ENCODE results near the gene F11.
"Not testable (repeated sequence)": the region's sequence is repeated elsewhere in the genome, so short reads cannot be mapped to it uniquely, and the experiment has no call there.

Gene F11

DNA sequence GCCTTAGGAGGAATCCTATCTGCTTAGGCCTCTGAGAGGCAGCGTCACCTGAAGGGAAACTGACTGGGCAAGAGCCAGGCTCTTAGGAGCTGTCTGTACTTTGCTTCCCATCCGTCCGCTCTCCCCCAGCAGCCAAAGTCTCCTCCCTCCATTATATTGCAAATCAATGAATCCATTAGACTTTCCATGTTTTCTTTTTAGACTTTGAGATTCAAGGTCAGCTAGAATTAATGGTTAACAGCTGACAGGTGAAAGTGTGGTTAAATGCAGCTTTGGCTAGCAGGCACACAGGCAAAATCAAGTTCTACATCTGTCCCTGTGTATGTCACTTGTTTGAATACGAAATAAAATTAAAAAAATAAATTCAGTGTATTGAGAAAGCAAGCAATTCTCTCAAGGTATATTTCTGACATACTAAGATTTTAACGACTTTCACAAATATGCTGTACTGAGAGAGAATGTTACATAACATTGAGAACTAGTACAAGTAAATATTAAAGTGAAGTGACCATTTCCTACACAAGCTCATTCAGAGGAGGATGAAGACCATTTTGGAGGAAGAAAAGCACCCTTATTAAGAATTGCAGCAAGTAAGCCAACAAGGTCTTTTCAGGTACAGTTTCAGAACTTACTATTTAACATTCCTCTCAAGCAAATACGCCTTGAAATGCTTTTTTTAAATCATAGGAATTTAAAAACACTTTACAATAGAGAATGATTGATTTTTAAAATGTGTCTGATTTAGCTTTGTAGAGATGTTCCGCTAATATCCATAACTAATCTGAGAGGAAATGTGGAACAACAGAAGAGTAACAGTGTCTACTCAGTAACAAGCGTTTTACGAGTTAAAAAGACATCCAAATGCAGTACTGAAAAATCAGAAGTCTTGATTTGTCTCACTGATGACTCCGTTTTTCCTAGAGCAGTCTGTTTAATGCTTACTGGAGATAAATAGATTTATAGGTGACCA lies at the start of gene F11:
TSS of gene F11 (plus strand) at position 507 of the 970 bp plus-strand sequence. CDS start 948 bp downstream, outside the sequence.
- DNase-seq (ENCODE audit: low read depth) = no peak

DNA sequence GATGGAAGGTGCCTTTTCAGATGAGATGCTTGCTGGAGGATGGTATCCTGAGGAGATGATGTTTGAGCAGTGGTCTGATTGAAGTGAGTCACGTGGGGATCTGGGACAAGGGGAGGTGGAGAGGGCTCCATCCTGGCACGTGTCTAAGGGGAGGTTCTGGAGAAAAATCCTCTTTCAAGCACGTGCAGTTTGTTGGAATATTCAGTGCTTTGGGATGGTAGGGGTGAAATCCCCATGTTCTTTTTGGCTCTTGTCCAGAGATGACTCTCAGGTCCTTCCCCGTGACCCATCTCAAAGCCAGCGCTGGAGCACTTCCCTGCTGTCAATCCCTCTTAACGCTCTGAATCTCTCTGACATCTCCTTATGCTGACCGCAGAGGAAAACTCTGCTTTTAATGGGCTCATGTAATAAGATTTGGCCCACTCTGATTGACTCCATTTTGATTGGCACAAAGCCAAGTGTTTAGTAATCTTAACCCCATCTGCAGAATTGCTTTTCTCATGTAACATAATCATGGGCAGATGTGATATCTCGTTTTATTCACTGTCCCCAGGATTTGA lies 49.4 kb upstream of the F11 start:
- DNase-seq (ENCODE audit: low read depth) = peak; percentile 23

DNA sequence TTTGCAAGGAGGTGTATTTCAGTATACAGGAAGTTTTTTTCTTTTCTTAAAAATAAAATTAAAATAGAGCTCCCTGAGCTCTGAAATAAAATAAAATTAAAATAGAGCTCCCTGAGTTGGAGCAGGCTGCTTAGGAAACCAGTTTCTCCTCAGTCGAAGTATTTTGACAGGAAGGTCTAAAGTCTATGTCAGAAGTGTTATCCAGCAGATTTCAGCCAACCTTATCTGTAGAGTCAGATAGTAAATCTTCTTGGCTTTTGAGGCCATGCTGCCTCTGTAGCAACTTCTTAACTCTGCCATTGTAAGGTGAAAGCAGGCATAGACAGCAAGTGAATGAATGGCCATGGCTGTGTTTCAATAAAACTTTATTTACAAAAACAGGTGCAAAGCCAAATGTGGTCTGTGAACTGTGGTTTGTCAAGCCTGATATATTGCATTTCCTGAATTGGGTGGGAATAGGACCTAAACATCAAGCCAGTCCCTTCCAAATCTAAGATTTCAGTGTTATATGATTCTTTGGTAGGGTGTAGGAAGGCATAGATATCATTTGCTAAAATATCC lies 48.2 kb upstream of the F11 start:
- no peak for DNase-seq (ENCODE audit: low read depth)

DNA sequence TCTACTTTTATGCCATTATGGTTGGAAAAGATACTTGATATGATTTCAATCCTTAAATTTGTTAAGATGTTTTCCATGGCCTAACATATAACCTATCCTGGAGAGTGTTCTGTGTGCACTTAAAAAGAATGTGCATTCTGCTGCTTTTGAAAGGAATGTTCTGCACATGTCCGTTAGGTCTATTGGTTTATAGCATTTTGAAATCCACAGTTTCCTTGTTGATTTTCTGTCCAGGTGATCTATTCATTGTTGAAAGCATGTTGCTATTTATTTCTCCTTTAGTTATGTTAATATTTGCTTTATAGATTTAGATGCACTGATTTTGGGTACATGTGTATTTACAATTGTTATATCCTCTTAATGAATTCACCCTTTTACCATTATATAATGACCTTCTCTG lies 44.4 kb upstream of the F11 start:
- DNase-seq (ENCODE audit: low read depth) = no peak

DNA sequence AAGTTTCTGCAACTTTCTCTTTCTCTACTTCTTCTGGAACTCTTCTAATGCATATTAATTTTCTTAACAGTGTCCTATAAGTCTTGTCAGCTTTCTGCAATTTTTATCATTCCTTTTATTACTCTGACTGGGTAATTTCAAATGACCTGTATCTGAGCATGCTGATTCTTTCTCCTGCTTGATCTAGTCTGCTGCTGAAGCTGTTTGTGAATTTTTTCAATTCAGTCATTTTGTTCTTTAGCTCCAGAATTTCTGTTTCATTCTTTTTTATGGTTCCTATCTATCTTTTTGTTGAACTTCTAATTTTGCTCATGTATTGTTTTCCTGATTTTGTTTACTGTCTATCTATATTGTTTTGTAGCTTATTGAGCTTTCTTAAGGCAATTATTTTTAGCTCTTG lies 40.1 kb upstream of the F11 start:
- no peak for DNase-seq (ENCODE audit: low read depth)

DNA sequence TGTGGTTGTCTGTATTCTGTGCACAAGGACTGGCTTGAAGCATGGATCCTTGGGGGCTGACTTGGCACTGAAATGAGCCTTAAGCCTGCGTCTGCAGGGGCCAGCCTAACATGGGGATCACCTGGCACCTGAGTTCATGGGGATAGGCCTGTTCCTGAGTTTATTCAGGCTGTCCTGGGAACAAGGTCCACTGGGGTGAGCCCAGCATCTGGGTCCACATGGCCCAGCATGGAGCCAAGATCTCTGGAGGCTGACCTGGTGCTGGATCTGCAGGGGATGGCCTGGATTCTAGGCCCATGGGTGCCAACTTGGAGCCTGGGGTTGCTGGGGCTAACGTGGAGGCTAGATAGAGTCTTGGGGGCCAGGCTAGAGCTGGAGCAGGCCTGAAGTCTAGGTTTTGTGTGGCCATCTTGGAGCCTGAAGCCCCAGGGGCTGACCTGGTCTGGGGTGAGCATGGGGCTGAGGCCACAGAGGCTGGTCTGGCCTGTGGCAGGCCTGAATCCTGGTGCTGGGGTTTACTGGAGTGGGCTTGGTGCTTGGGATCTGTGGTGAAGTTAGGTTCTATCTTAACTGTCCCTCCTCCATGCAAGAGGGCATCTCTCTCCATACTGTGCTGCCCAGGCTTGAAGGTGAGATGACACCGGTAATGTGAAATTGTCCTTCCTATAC lies 39.3 kb upstream of the F11 start:
- DNase-seq (ENCODE audit: low read depth) = no peak

DNA sequence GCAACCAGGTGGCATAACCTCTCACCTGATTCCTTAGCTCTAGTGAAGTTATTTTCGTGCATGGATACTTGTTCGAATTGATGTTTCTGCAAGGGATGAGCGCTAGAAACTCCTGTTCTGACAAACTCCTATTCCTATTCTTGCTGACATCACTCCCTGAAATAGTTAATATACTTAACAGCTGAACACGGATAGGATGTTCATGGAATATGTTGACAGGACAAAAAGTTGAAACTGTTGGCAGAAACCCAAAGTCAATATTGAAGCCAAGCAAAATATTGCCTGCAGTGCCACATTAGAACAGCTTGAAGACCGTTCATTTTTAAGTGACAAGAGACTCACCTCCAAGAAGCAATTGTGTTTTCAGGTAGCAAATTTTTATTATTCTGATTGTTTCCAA lies 38.8 kb upstream of the F11 start, which contains the start of gene KLKB1:
TSS of gene KLKB1 (plus strand) at position 287 of the 400 bp plus-strand sequence. CDS start 689 bp downstream, outside the sequence.
- DNase-seq (ENCODE audit: low read depth) = no peak

DNA sequence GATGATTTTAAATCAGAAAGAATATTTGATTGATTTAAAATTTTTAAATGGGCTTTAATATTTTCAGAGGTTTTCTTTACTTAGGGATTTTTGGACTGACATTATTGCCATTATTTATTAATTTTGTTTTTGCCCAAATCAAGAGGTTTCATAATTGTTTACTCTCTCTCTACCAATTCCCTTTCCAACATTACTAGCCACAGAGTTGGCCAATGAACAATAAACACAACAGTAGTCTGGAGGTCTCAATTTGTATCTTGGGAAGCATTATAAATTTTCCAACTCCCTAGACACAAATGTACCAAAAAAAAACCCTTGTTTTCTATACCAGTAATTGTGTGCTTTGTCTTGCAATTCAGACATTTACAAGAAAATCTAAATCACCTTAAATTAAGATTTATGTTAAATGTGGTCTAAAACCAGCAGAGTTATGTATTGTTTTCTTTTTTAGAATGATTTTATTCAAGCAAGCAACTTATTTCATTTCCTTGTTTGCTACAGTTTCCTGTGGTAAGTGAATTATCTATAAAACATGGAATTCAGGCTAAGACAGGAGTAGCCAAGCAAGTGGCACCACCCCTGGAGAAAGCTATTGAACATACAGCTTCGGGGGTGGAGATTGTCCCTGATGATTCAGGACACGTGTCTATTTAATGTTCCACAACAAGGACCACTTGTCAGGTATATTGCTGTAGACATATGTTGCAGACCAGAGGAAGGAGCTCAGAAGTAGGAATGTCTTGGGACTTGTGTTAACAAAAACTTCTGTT lies 38.1 kb upstream of the F11 start:
- no peak for DNase-seq (ENCODE audit: low read depth)

DNA sequence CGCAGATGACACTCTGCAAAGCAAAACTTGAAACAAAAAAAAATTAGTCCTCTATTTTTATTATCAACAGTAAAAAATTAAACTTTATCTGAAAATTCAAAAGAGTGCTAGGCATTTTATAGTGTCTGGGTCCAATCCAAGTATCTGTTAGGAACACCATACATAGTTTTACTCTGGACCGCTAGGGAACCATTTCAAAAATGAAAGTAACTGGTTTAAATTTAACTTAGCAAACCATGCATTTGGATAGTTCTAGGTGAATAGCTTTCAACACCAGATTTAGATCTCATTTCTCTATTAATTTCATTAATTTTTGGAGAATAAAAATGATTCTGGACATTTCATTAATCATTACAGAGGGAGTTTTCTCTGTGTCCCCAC lies 37.5 kb upstream of the F11 start:
- no peak for DNase-seq (ENCODE audit: low read depth)

DNA sequence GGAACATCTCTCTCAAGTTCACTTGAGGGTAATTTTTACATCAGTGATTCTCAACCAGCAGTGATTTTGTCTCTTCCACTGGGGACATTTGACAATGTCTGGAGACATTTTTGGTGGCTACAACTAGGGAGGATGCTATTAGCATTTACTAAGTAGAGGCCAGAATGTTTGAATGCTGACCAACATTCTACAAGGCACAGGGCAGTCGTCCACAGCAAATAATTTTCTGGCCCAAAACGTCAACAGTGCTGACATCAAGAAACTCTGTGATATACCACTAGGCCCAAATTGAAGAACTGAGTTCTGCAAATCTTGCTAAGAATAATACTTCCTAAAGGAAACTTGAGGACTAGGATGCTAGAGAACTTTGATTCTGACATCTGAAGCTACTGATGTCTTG lies 31.6 kb upstream of the F11 start:
- DNase-seq (ENCODE audit: low read depth) = no peak

DNA sequence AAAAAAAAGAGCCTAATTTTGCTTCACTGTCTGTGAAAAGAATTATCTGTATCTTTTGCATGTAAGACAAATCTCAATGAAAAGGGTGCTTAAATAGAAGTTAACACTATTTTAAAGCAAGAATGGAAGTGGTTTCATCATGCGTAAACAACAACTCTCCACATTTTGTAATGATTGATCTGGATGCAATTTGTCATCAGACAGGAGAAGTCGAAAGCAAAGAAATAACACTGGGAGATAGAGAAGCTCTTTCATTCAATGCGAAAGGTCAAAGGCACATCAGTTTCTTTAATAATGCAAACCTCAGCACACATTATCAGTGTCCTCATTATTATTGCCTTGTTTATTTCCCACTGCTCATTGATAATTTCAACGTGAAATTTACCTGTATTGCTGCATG lies 29.9 kb upstream of the F11 start:
- no peak for DNase-seq (ENCODE audit: low read depth)

DNA sequence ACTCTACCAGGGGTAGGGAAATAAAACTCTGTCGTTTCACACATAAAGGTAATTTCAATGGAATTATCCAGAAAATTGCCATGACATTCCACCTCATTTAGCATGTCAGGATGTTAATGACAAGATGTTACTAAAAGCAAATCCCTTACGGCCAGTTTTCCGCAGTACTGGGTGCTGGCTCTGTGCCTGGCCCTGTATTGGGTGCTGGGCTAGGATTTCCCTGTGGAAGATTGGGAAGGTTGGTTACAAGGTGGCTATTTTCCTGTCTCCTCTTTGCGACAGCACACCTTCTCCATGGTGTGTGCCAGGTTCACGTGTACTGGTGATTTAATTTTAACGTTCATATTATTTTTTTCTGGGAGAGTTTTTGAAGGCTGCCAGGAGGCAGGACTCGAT lies 25.5 kb upstream of the F11 start:
- DNase-seq (ENCODE audit: low read depth) = no peak

DNA sequence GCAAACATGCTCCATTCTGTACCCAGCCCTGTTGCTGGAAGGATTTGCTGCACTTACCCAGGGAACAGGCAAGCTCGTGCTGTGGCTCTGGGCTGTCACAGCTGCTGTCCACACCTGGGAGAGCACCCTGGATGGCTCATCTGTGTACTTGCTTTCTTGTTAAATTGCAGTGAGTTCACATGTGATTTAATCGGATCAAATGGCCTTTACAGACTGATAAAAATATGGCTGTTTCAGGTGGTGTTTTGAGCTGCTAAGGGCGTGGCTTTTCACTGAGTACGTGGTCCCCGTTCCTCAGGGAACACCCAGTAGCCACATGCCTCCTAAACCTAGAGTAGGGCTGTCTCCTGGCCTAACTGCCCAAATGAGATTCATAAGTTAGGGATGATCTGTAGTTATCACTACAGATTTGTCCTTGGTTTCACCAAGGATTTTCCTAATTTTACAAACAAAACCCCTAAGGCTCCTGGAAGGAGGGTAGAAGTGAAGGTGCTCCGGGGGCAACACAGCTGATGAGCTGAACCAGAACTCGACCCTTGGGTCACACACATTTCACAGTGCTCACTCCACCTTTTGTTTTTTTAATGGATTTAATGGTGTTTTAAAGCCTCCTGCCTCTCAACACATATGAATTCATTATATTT lies 25.0 kb upstream of the F11 start:
- no peak for DNase-seq (ENCODE audit: low read depth)

DNA sequence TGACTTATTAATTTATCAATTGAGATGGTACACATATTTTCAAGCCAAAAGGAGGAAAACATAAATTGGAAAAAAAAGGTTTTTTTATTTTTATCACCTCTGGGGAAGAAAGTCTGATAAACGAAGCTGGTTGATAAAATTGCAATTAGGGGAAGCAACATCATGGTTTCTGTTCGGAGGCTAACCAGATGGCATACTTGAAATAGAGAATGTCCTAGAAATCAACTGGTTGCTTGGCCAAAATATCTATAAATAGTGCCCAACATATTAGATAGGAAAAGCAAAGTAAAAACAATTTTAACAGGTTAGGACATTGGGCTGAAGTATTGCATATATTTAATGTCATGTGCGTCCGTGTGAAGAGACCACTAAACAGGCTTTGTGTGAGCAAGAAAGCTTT lies 24.4 kb upstream of the F11 start:
- DNase-seq (ENCODE audit: low read depth) = no peak

DNA sequence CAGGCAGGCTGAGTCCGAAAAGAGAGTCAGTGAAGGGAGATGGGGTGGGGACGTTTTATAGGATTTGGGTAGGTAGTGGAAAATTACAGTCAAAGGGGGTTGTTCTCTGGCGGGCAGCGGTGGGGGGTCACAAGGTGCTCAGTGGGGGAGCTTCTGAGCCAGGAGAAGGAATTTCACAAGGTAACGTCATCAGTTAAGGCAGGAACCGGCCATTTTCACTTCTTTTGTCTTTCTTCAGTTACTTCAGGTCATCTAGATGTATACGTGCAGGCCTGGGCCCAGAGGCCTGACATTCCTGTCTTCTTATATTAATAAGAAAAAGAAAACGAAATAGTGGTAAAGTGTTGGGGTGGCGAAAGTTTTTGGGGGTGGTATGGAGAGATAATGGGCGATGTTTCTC lies 24.0 kb upstream of the F11 start:
- DNase-seq (ENCODE audit: low read depth) = not testable (repeated sequence)

DNA sequence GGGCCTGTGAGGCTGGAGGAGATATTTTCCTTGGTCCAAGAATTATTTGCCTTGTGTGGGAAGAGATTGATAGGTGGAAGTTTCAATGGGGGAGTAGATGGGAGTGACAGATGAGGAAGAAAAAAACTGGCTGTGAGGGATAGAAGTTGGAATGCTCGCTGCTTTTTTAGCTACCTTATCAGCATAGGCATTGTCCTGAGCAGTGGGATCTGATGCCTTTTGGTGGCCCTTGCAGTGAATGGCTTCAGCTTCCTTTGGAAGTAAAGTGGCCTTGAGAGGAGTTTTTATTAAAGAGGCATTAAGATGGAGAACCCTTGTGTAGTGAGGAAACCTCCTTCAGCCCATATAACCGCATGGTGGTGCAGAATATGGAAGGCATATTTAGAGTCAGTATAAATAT lies 22.7 kb upstream of the F11 start:
- DNase-seq (ENCODE audit: low read depth) = no peak

DNA sequence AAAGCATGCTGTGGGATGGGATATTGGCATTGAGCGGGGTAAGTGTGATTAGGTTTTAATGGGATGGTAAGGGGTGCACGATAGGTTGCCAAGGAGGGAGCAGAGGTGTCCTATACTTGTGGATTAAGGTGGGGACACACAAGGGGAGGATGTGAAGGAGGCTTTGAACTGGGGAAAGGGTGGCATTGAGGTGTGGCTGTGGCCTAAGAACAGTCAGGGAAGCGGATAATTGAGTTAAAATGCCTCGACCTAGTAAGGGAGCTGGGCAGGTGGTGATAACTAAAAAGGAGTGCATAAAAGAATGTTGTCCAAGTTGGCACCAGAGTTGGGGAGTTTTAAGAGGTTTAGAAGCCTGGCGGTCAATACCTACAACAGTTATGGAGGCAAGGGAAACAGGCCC lies 21.2 kb upstream of the F11 start:
- DNase-seq (ENCODE audit: low read depth) = no peak

DNA sequence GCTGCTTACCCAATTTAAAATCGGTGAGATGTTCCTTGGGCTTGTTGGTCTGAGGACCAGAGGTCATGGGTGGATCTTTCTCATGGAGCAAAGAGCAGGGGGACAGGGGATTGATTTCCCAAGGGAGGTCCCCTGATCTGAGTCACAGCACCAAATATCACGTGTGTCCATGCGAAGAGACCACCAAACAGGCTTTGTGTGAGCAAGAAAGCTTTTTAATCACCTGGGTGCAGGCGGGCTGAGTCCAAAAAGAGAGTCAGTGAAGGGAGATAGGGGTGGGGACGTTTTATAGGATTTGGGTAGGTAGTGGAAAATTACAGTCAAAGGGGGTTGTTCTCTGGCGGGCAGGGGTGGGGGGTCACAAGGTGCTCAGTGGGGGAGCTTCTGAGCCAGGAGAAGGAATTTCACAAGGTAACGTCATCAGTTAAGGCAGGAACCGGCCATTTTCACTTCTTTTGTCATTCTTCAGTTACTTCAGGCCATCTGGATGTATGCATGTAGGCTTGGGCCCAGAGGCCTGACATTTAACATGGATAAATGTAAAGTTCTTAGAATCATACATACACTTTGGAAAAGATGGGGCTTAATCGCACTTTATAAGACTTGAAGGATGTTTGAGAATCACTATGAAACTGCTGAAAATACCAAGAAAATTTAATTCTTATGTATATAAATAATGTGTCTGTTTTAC lies 18.8 kb upstream of the F11 start:
- DNase-seq (ENCODE audit: low read depth) = not testable (repeated sequence)

DNA sequence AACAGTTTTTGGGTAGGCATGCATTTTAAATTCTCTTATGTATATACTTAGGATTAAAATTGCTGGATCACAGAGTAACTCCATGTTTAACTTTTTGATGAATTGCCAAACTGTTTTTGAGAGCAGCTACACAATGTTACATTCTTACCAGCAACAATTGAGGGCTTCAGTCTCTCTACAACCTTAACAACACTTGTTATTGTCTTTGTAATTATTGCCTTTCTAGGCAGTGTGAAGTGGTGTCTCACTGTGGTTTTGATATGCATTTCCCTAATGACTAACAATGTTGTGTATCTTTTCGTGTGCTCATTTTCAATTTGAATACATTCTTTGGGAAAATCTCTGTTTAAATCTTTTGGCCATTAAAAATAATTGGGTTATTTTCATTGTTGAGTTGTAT lies 17.3 kb upstream of the F11 start:
- no peak for DNase-seq (ENCODE audit: low read depth)

All from fibroblast of the conjunctiva (primary cell).